Osteocyte (in vitro differentiated cells): ENCODE results near the gene NBEA. TPM values are rescaled to one million over a fixed set of nuclear protein-coding genes. Genes with fewer than 3 reads are reported as not detected.
A peak's percentile ranks its signal among the peaks of the same experiment; 100 is the strongest.

Experiments used
- DNase-seq: peaks from one replicate; pipeline ENCODE4 v3.0.0; 2021; ENCODE audit warnings: mixed read lengths; ENCODE audit not compliant: unreplicated experiment; ENCODE audit errors: extremely low spot score
- H3K27ac Mint-ChIP-seq: one replicate; pipeline ENCODE4 v1.8.0; 2021; ENCODE audit warnings: mild to moderate bottlenecking, mixed read lengths; ENCODE audit not compliant: unreplicated experiment
- H3K27me3 Mint-ChIP-seq: one replicate; pipeline ENCODE4 v1.8.0; 2021; ENCODE audit warnings: mixed read lengths; ENCODE audit not compliant: unreplicated experiment
- H3K36me3 Mint-ChIP-seq: one replicate; pipeline ENCODE4 v1.8.0; 2021; ENCODE audit warnings: mixed read lengths; ENCODE audit not compliant: unreplicated experiment
- H3K4me1 Mint-ChIP-seq: one replicate; pipeline ENCODE4 v1.8.0; 2021; ENCODE audit warnings: mixed read lengths; ENCODE audit not compliant: unreplicated experiment
- H3K4me3 Mint-ChIP-seq: one replicate; pipeline ENCODE4 v1.8.0; 2021; ENCODE audit warnings: mild to moderate bottlenecking, moderate library complexity, mixed read lengths; ENCODE audit not compliant: unreplicated experiment
- H3K9me3 Mint-ChIP-seq: one replicate; pipeline ENCODE4 v1.8.0; 2021; ENCODE audit warnings: mixed read lengths; ENCODE audit not compliant: unreplicated experiment
- CTCF ChIP-seq: fragments of 200-600 bp; sonication (generic); IDR thresholded peaks from 2 replicates; pipeline ENCODE4 v1.5.0; 2021; ENCODE audit warnings: antibody characterized with exemption, mild to moderate bottlenecking, moderate library complexity
- long read RNA-seq: library from polyadenylated mRNA; unstranded; transcript quantifications from one replicate; pipeline ENCODE4 v2.0.0, GENCODE V29; 2021
- total RNA-seq: library from RNA; stranded (reverse); gene quantifications from 2 replicates; pipeline ENCODE4 v1.2.1, GENCODE V29; 2021

Gene NBEA
- 10.9 and 11.5 TPM in 2 replicates for total RNA-seq
- long read RNA-seq, partial matches to known transcripts: 5 of 15 reads
- long read RNA-seq, other reads (novel, unspliced or antisense): 10 of 15 reads

DNA sequence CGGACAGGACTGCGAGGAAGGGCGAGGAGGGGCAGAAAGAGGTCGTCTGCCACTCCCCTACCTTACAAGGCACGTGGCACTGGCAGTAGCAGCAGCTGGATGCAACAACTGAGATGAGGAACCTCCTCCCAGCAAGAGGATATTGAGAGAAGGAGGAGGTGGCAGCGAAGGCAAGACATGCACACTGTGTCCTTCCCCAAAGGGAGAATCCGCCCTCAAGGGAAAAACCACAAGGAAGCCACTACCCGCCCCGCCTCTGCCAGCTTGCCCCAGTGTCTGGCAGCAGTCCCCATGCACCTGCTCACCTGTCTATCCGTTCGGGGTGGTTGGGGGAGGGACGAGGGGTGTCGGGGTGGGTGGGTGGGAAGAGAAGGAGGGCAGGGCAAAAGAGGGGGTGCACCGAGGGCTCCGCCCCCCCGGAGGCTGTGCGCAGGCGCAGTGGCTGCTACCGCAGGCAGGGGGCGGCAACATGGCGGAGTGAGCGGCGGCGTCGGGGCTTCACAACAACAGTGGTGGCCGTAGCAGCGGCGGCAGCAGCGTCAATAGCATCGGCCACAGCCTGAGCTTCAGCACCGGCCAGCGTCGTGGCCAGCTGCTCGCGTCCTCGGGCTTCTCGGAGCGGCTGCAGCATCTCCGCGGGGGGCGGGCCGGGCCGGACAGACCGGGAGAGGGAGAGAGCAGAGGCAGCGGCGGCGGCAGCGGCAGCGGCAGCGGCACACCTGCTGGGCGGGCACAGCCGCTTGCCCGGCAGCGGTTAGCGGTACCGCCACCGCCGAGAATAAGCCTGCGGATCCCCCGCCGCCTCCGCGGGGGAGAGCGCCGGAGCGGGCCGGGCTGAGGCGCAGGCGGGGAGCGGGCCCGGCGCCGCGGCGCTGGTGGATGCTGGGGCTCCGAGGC is at the start of gene NBEA:
Gene NBEA, plus strand, starts transcription at position 436 of the 897 bp plus-strand sequence. CDS start 551 bp downstream, outside the sequence.
- no peaks in the 10 kb centered on the region for H3K9me3 Mint-ChIP-seq
- H3K27ac Mint-ChIP-seq: peak within 1 kb of the TSS; percentile 57
- peak within 1 kb of the TSS; percentile 92 for H3K4me3 Mint-ChIP-seq
- H3K36me3 Mint-ChIP-seq: peaks cover 3% of the 10 kb centered on the region
- TF ChIP-seq CTCF: peak; percentile 44
- H3K4me1 Mint-ChIP-seq: peaks cover 22% of the 10 kb centered on the region
- peak; percentile 92 for DNase-seq
- H3K27me3 Mint-ChIP-seq: peaks cover 56% of the 10 kb centered on the region

DNA sequence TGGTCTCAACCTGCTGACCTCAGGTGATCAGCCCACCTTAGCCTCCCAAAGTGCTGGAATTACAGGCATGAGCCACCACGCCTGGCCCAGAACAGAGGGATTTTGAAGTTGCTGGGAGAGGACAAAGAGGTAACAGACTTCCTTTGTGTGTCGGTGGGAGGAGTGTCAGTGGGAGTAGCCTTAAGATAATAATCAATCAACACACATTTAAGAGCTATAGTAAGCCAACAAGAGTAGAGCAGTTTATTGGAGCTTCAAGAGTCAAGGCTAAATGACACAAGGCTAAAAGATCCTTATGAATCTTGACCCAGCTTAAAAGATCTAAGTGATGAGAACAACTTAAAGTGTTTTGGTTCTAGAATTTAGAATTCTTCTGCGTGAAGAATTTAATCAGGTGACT is 47.3 kb upstream of the NBEA start:
- no peak for DNase-seq
- Mint-ChIP-seq H3K27me3 (peaks cover 5% of the 10 kb centered on the region), H3K4me3 (no peak overlapping the region), H3K9me3 (no peaks in the 10 kb centered on the region), H3K36me3 (no peaks in the 10 kb centered on the region), H3K27ac (no peak overlapping the region), H3K4me1 (no peaks in the 10 kb centered on the region)
- no peak for TF ChIP-seq CTCF

- no peak overlapping the region for H3K4me3 Mint-ChIP-seq
- H3K9me3 Mint-ChIP-seq: no peaks in the 10 kb centered on the region
- H3K36me3 Mint-ChIP-seq: no peaks in the 10 kb centered on the region
- no peak overlapping the region for H3K27ac Mint-ChIP-seq
- peaks cover 16% of the 10 kb centered on the region for H3K27me3 Mint-ChIP-seq
- H3K4me1 Mint-ChIP-seq: no peaks in the 10 kb centered on the region
- no peak for DNase-seq
- TF ChIP-seq CTCF: no peak
Observed at GRCh38 chr13:34897220-34897619, 44.9 kb upstream of the NBEA start.

- DNase-seq: no peak
- H3K4me3 Mint-ChIP-seq: no peak overlapping the region
- TF ChIP-seq CTCF: no peak
- H3K27me3 Mint-ChIP-seq: peaks cover 22% of the 10 kb centered on the region
- no peaks in the 10 kb centered on the region for H3K4me1 Mint-ChIP-seq
- no peak overlapping the region for H3K27ac Mint-ChIP-seq
- H3K36me3 Mint-ChIP-seq: no peaks in the 10 kb centered on the region
- H3K9me3 Mint-ChIP-seq: no peaks in the 10 kb centered on the region
Observed at GRCh38 chr13:34899888-34900287, 42.2 kb upstream of the NBEA start.

- Mint-ChIP-seq H3K27me3 (peaks cover 22% of the 10 kb centered on the region), H3K9me3 (no peaks in the 10 kb centered on the region), H3K4me1 (no peaks in the 10 kb centered on the region), H3K27ac (no peak overlapping the region), H3K36me3 (no peaks in the 10 kb centered on the region), H3K4me3 (no peak overlapping the region)
- DNase-seq: no peak
- no peak for TF ChIP-seq CTCF
Observed at GRCh38 chr13:34900288-34900739, 41.8 kb upstream of the NBEA start.
